ENCODE measurements around the gene FCHSD2. TPM values are rescaled to one million over a fixed set of nuclear protein-coding genes. Genes with fewer than 3 reads are reported as not detected.
A peak's percentile ranks its signal among the peaks of the same experiment; 100 is the strongest.

FCHSD2 gene
- total and polyA plus RNA-seq, 2 of the 8 experiments (the other 6 are each of a cell fraction or from before 2014, with no cell fraction given) = 4.1 to 7.8 TPM

DNA sequence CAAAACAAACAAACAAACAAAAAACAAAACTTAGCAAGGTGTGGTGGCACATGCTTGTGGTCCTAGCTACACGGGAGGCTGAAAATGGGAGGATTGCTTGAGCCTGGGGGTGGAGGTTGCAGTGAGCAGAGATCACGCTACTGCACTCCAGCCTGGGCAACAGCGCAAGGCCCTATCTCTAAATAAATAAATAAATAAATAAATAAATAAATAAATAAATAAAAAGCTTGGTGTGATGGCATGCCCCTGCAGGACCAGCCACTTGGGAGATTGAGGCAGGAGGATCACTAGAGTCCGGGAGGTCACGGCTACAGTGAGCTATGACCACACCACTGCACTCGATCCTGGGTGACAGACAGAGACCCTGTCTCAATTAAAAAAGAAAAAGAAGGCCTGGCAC, 339.3 kb downstream of the FCHSD2 start:
- Histone ChIP-seq H3K27ac (ENCODE audit: low read depth, low read length) (no peak overlapping the region), H2BK20ac (ENCODE audit: low read length) (no peak overlapping the region), H3K36me3 (ENCODE audit: control insufficient read depth in 2 of 4, insufficient read depth in 4 of 4, low read length in 3 of 4) (no peaks in the 10 kb centered on the region), H3K23me2 (ENCODE audit: low read depth, low read length) (no peaks in the 10 kb centered on the region), H3K9me3 (ENCODE audit: insufficient read depth in 2 of 2, low read depth in 1 of 2, low read length in 1 of 2) (no peaks in the 10 kb centered on the region), H2AFZ (ENCODE audit: low read length) (no peak overlapping the region), H3K23ac (ENCODE audit: insufficient read length) (no peak overlapping the region), H3K4me1 (replicated peaks in 1 of 4; ENCODE audit: control insufficient read depth in 3 of 4, insufficient read depth in 4 of 4, low read length in 3 of 4) (peaks cover 0 to 9% (median 3%) of the 10 kb centered on the region in 4 experiments; a peak in 3 of 7 replicates), H3K79me2 (ENCODE audit: control insufficient read depth in 1 of 2, insufficient read depth in 2 of 2, low read length in 2 of 2) (no peaks in the 10 kb centered on the region), H2BK12ac (ENCODE audit: low read depth, low read length) (no peak overlapping the region), H4K5ac (ENCODE audit: insufficient read length, low read depth, low read length) (no peak overlapping the region), H3K4me2 (ENCODE audit: insufficient read depth in 1 of 2, low read depth in 2 of 2, low read length in 2 of 2) (no peak overlapping the region), H4K8ac (ENCODE audit: extremely low read depth, insufficient read depth, low read length) (peak overlapping the region; percentile 25; the same call in 1 of the 2 replicates), H2AK5ac (ENCODE audit: low read depth, low read length) (no peak overlapping the region), H2BK15ac (ENCODE audit: low read length) (no peak overlapping the region), H4K91ac (replicated peaks; ENCODE audit: insufficient read length, low read length) (no peak overlapping the region), H3K4me3 (ENCODE audit: extremely low read depth in 1 of 4, insufficient read depth in 2 of 4, low read depth in 3 of 4, low read length in 4 of 4) (no peak overlapping the region), H3K9ac (replicated peaks in 1 of 4; ENCODE audit: extremely low read depth in 1 of 4, low read depth in 3 of 4, low read length in 3 of 4) (no peak overlapping the region), H3K14ac (ENCODE audit: insufficient read length) (no peak overlapping the region), H3K79me1 (ENCODE audit: low read depth, low read length) (no peaks in the 10 kb centered on the region), H3K18ac (ENCODE audit: extremely low read depth, low read length) (no peak overlapping the region), H4K20me1 (replicated peaks in 1 of 2; ENCODE audit: control insufficient read depth in 1 of 2, insufficient read depth in 2 of 2, low read length in 2 of 2) (no peaks in the 10 kb centered on the region), H3K56ac (replicated peaks; ENCODE audit: insufficient read length, low read depth, low read length) (no peak overlapping the region), H2BK5ac (ENCODE audit: low read depth, low read length) (no peak overlapping the region), H2BK120ac (replicated peaks; ENCODE audit: low read depth, low read length) (no peak overlapping the region), H3K4ac (replicated peaks; ENCODE audit: insufficient read length, low read depth, low read length) (no peak overlapping the region), H3K27me3 (replicated peaks in 1 of 4; ENCODE audit: control insufficient read depth in 3 of 4, extremely low read depth in 1 of 4, insufficient read depth in 3 of 4, low read length in 3 of 4) (no peaks in the 10 kb centered on the region)
- 85% methylated on average over 6 of the region's 6 CpGs; no CpG with 5 or more reads in 1 of the 2 experiments for WGBS, 2 experiments (ENCODE audit: extremely low coverage in 1 of 2, insufficient coverage in 1 of 2, insufficient read length in 1 of 2, insufficient replicate concordance in 2 of 2, low coverage in 1 of 2, low lambda C conversion rate in 2 of 2, missing lambda C conversion rate in 1 of 2)
- DNase-seq (ENCODE audit: low read depth in 1 of 2, low spot score in 2 of 2) = no peak
- no peak for FAIRE-seq
- CTCF ChIA-PET (ENCODE audit: partially characterized antibody) = interaction anchor here (0.8 to 1.3 kb wide), 5 partner anchors 9 to 434 kb away, joined by 3 to 10 read pairs (median 4); partner anchors contain the start of gene STARD10
- POLR2A ChIA-PET (ENCODE audit: partially characterized antibody) = no interaction called here
- TF ChIP-seq GABPA (IDR thresholded peaks at IDR 0.05; ENCODE audit: borderline replicate concordance, insufficient read depth, low read length) (no peak), HDAC6 (IDR thresholded peaks at IDR 0.05; ENCODE audit: low read depth, low read length) (no peak), MAFK (IDR thresholded peaks at IDR 0.05; ENCODE audit: low read depth, low read length) (no peak), BRCA1 (IDR thresholded peaks at IDR 0.05; ENCODE audit: low read depth, low read length) (no peak)
